Airway epithelial cell (primary cell): ENCODE measurements around the gene EML2. TPM values are rescaled to one million over a fixed set of nuclear protein-coding genes. Genes with fewer than 3 reads are reported as not detected.

ENCODE experiments used
- total RNA-seq: library from RNA; depleted of rRNA; stranded (reverse); fragments of >200 nt; gene quantifications from 2 replicates; pipeline ENCODE4 v1.2.3, GENCODE V29; 2015

The EML2 gene
- 54.8 and 64.7 TPM in 2 replicates for total RNA-seq

GRCh38 chr19:45638930-45639729 is at the start of gene EML2:
EML2 (minus strand) TSS chr19:45639397; CDS start chr19:45639376, 21 bp downstream.

DNA sequence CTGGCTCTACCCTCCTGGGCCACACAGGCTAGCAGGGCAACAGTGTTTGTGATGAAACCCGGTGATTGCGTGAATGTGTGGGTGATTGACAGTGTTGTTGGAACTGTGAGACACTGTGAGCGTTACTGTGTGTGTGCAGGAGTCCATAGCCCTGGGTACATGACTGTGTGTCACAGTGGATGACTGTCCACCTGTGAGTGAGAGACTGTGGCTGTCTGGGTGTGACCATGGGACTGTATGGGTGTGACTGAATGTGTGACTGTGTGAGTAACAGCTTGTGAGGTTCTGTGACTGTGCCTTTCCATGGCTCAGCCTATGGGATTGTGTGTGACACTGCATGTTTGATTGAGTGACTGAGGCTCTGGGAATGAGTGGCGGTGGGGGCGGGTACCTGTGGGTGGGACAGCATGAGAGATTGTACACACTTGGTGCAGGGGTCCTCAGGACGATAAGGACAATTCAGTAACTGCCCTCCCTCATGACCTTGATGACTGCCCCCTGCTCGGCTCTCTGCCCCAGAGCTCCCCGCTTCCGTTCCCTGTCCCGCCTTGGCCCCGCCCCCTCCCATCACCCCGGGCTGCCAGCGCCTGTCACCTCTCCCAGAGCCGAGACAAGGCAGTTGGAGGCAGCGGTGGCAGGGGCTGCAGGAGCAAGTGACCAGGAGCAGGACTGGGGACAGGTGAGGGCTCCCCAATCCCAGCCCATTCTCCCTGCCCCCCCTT is 28.6 kb upstream of the EML2 start, which contains the start of gene GIPR:
GIPR (plus strand) TSS at position 602 of the 722 bp plus-strand sequence. CDS start 1,300 bp downstream, outside the sequence.

DNA sequence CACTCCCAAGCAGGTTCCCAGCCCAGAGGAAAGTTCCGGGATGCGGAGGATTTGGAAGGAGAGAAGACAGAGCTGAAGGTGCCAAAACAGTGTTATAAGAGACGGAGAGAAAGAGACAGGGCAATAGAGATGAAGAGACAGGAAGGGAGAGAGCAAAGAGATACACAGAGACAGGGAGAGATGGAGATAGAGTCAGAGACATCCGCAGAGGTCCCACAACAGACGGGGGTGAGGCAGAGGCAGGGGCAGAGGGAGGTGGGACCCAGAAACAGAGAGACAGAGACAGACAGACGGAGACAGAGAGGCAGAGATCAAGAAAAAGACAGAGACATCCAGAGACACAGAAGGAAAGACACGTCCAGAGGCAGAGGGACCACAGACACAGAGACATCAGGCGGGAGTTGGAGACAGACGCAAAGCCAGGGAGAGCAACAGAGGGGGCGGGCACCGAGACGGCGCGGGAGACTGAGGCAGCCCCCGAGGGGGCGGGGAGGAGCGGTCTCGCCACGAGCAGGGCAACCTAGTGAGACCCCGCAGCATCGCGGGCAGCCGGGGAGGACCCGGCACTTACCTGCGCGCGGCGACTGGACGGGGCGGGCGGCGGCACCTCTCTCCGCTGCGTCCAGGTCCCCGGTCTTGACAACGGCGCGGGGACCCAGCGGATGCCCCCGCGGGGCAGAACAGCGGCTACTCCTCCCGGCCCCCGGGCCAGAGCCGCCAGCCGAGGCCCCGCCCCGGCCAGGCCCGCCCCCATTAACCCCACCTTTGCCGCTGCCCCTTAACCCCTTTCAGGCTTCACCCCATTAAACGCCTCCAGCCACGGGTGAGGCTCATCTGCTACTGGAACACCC is 37.4 kb downstream of the EML2 start, which contains the start of gene GPR4:
GPR4 (minus strand) TSS at position 689 of the 851 bp plus-strand sequence. CDS start 10,346 bp downstream, outside the sequence.

DNA sequence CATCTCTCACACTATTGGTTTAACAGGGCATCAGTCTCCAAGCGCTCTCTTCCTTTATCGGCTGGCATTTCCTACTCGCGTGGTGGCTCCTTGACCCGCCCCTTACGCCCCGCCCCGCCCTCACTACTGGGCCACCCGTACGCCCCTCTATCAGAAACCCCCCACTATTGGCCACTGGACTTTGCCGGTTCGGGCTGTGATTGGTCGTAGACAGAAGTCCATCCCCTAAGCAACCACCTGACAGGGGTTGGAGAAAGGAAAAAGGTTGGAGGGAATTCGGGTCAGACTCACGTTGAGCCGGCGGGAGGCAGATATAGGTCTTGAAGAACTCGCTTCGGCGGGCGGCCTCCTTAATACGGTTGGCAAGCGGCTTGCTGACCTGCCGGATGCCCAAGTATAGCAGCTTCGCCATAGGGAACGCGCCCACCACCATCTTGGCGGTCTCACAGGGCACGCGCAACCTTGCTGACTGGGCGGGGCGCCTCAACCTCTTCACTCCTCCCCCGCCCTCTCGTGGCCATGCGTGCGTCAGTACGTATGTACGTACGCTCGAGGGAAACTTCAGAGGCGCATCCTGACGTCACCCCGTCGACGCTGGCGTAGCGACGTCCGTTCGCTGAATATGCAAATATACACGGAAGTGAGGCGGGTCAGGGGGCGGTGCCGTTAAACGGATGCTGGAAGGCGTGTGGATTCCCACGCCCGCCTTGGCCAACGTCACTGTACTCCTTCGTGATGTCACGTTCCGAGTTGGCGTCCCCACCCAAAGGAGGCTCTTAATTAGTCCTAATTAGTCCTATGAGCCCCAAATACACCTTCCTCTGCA is 54.7 kb downstream of the EML2 start, which contains the start of gene OPA3:
OPA3 (minus strand) TSS at position 471 of the 826 bp plus-strand sequence; CDS start at position 433, 38 bp downstream.

Other genes starting within 250 kb of the EML2 start
- 64.0 and 90.9 TPM in 2 replicates for gene PPP1R13L, start 234.3 kb downstream of the EML2 start, total RNA-seq
- gene POLR1G, start 232.8 kb downstream of the EML2 start, total RNA-seq = 14.9 and 15.9 TPM in 2 replicates
- gene ERCC1, start 215.5 kb downstream of the EML2 start, total RNA-seq = 116 and 129 TPM in 2 replicates
- gene FOSB, start 171.4 kb downstream of the EML2 start, total RNA-seq = 17.5 and 19.0 TPM in 2 replicates
- 7.1 and 10.5 TPM in 2 replicates for gene RTN2, start 142.3 kb downstream of the EML2 start, total RNA-seq
- 3.0 and 3.9 TPM in 2 replicates for gene PPM1N, start 141.0 kb downstream of the EML2 start, total RNA-seq
- gene VASP, start 131.9 kb downstream of the EML2 start, total RNA-seq = 130 and 137 TPM in 2 replicates
- 11.7 and 13.1 TPM in 2 replicates for gene OPA3, start 54.6 kb downstream of the EML2 start, total RNA-seq
- not detected in 2 replicates for gene GPR4, start 37.2 kb downstream of the EML2 start, total RNA-seq
- 1.2 and 3.7 TPM in 2 replicates for gene GIPR, start 28.8 kb upstream of the EML2 start, total RNA-seq
- 333 and 378 TPM in 2 replicates for gene SNRPD2, start 52.6 kb upstream of the EML2 start, total RNA-seq
- gene QPCTL, start 53.3 kb upstream of the EML2 start, total RNA-seq = 22.2 and 27.9 TPM in 2 replicates
- gene FBXO46, start 91.5 kb upstream of the EML2 start, total RNA-seq = 15.8 and 19.8 TPM in 2 replicates
- gene MEIOSIN, start 94.0 kb upstream of the EML2 start, total RNA-seq = not detected in 2 replicates
- 10.5 and 11.7 TPM in 2 replicates for gene SIX5, start 129.9 kb upstream of the EML2 start, total RNA-seq
- gene DMPK, start 143.1 kb upstream of the EML2 start, total RNA-seq = 5.2 and 6.8 TPM in 2 replicates
- gene DMWD, start 153.4 kb upstream of the EML2 start, total RNA-seq = 20.0 and 24.5 TPM in 2 replicates
- gene RSPH6A, start 175.9 kb upstream of the EML2 start, total RNA-seq = not detected in 2 replicates
- gene SYMPK, start 223.8 kb upstream of the EML2 start, total RNA-seq = 30.1 and 37.5 TPM in 2 replicates
- gene FOXA3, start 224.9 kb upstream of the EML2 start, total RNA-seq = not detected in 2 replicates
- gene IRF2BP1, start 246.7 kb upstream of the EML2 start, total RNA-seq = 25.5 and 28.0 TPM in 2 replicates